RCC 7860 (cell line): ENCODE results near the gene MARCHF3.
"Not testable (repeated sequence)": the region's sequence is repeated elsewhere in the genome, so short reads cannot be mapped to it uniquely, and the experiment has no call there.

Source experiments
- DNase-seq: peaks from one replicate; pipeline ENCODE4 v3.0.0-alpha.2; 2015; ENCODE audit warnings: low spot score
- FAIRE-seq: peaks from 2 replicates; lab custom pipeline; 2012; peaks lifted over from hg19 to GRCh38; lab: Jason Lieb, UNC

Gene MARCHF3, protein sequence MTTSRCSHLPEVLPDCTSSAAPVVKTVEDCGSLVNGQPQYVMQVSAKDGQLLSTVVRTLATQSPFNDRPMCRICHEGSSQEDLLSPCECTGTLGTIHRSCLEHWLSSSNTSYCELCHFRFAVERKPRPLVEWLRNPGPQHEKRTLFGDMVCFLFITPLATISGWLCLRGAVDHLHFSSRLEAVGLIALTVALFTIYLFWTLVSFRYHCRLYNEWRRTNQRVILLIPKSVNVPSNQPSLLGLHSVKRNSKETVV

GRCh38 chr5:127030259-127031146, at the start of gene MARCHF3:
TSS of gene MARCHF3 (minus strand) at chr5:127030558. CDS start at chr5:126918171, 112,387 bp downstream.
- FAIRE-seq = peak; percentile 31
- peak; percentile 90 for DNase-seq

DNA sequence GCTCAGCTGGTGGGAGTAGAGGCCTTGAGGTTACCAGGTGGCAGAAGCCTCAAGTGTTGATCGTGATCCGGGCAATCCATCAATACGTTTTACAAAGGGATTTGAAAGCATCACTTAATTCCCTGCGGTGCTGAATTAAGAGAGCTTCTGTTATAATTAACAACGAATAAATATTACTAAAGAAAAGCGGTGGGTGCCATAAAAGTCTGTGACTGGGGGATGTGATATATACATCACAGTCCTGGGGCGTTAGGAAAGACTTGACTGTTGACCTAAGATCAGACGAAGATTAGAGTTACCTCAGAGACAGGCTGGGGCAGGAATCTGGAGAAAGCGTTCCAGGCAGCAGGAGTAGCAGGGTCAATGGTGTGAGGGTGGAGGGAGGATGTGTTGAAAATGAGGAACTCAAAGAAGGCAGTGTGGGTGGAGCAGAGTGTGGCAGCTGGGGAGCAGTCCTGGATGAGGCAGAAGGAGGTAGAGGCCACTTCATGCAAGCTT, 49.7 kb upstream of the MARCHF3 start:
- DNase-seq (no peak), FAIRE-seq (no peak)

GRCh38 chr5:127077366-127077765, 47.0 kb upstream of the MARCHF3 start:
- FAIRE-seq (peak; percentile 87), DNase-seq (peak; percentile 57)

GRCh38 chr5:127076315-127077129, 46.2 kb upstream of the MARCHF3 start:
- FAIRE-seq (peak; percentile 40), DNase-seq (peak; percentile 79)

- peak; percentile 39 for DNase-seq
- FAIRE-seq = no peak
Observed at GRCh38 chr5:127074466-127074865, 44.1 kb upstream of the MARCHF3 start.

GRCh38 chr5:127072861-127073846, 42.8 kb upstream of the MARCHF3 start, which contains the start of gene C5orf63:
TSS of gene C5orf63 (minus strand) at chr5:127073502. CDS start at chr5:127058995, 14,507 bp downstream.
- DNase-seq (no peak), FAIRE-seq (no peak)

- no peak for FAIRE-seq
- no peak for DNase-seq
Observed at GRCh38 chr5:127070243-127070642, 39.9 kb upstream of the MARCHF3 start.

DNA sequence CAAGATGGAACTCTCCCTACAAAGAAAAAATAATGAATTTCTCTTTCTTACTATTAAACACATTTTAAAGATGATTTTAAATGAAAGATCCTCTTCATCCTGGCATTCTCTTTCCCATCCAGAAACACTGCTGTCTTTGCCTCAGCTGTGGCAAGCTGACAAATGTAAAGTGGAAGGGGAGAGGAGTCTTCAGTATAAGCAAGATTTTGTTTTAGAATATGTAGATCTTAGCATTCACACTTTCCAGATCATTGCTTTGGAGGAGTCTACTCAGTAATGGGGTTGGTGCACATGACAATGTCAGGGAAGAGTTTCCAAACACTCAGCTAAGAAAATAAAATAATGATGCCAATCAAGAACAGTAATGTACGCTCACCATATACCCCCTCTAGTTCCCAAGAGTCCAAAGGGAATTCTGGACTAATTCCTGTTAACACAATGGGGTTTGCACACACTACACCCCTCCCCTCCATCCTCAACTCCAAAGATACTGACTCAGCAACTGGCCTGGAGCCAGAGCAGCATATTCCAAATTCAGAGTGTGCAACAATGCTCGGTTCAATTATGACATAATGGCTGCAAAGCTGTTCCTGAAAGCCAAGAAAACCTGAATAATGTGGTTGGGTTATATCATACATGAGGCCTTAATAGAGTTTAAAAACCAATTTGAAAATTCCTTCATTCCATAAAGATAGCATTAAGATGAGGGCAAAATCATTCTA, 38.3 kb upstream of the MARCHF3 start:
- DNase-seq = peak; percentile 73

DNA sequence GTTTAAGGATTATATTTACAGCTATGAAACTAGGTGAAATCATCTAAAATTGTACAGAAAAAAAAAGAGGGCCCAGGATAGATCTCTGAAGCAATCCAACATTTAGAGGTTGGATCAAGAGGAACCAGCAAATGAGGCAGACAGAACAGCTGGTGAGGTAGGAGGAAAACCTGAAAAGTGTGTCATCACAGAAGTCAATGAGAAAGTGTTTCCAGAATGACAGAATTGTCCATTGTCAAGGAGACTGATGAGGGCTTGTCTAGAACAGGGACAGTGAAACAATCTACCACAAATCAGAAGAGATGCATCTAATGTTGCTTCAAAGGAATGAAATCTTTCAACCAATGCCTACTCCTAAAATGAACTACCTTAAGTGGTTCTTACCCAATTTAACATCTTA, 36.4 kb upstream of the MARCHF3 start:
- no peak for FAIRE-seq
- no peak for DNase-seq

More for the DNA sequence above, 38.3 kb upstream of the MARCHF3 start:
- FAIRE-seq = peak; percentile 66

DNA sequence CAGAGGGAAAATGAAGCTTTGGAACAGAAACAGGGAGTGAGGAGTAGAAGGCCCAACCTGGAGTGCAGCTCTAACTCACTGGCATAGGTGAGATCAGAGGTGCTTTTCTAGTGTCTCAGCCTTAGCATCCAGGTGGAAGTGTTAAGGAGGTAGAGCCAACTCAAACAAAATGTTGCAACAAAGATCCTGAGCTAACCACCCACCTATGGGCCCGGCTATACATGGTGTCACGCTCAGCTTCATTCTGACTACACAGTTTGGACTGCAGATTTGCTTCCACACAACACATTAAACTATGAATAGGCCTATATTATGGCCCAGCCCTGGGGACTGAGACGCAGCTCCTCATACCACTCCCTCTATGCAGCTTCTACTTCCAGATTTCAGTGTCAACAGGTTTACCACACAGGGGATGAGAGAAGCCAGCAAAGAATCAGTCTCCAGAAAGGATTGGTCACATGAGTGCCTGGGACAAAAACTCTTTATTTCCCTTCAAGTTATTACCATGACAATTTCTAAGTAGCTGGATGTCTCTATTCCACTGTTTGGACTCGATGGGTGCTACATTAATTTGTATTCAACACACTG, 34.0 kb upstream of the MARCHF3 start:
- FAIRE-seq (no peak), DNase-seq (no peak)

GRCh38 chr5:127063257-127063913, 33.0 kb upstream of the MARCHF3 start:
- FAIRE-seq (no peak), DNase-seq (no peak)

DNA sequence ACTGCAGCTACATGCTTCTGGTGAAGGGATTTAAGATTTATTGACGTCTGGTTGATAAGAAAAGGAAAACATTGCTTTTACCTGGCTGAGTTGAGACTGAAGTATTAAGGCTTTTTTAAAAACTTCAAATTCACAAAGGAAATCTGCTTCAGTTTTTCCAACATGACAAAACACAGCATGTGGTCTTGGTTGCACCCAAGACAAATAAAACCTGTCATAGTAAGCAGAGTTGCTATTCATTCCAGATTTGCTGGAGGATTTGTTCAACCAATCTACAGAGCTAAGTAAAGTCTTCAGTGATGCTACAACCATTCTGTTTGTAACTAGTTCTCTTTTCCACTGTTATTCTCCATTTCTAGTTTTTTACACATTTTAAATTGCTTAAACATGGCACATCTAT, 31.6 kb upstream of the MARCHF3 start:
- FAIRE-seq (no peak), DNase-seq (no peak)

DNA sequence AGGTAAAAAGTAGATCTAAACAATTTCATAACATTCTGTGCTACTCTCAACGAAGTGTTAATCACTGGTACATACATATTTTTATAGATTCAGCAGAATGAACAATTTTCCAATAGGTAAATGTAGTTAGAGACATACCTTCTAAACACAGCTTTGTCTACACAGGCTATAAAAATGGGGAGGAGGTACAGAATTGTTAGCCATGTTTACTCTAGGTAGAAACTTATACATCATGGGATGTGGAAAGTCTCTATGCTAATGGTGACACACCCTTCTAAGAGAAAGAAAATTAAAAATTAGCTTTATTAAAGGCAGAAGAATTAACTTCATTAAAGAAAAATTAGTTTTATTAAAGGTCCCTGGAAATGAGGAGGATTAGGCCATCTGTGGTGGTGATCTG, 31.2 kb upstream of the MARCHF3 start:
- FAIRE-seq = no peak
- no peak for DNase-seq

DNA sequence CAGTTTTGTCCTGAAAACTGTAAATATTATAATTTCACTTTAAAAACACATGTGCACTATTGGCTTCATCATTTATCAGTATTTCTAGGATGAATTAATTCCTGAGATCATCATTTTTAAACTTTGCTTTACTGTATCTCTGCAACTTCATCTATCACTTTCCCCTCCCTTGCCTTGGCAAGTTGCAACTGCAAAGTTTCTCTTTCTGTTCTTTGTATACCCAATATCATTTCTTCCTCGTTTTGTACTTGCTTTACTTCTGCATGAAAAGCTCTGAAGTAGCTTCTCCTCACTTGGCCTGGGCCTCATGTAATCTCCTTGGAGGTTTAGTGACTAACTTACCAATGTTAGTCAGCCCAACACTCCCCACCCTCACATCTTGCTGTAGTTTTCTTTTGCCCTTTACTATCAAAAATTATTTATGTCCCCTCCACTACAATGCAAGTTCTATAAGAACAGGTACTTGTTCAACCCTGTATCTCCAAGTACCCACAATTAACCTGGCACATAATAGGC, 30.2 kb upstream of the MARCHF3 start:
- no peak for DNase-seq
- FAIRE-seq = no peak

- DNase-seq (no peak), FAIRE-seq (no peak)
Observed at GRCh38 chr5:127056896-127057295, 26.5 kb upstream of the MARCHF3 start.

GRCh38 chr5:127055880-127056653, 25.7 kb upstream of the MARCHF3 start:
- DNase-seq (no peak), FAIRE-seq (no peak)

GRCh38 chr5:127053551-127053950, 23.2 kb upstream of the MARCHF3 start:
- not testable (repeated sequence) for FAIRE-seq, DNase-seq
